ENCODE data around the gene DGLUCY. TPM values are rescaled to one million over a fixed set of nuclear protein-coding genes. Genes with fewer than 3 reads are reported as not detected.

DGLUCY gene
- total RNA-seq, 2 experiments from 2014 or later: 39.5 to 49.2 TPM

- peak overlapping the region; percentile 61 for H3K4me3 Mint-ChIP-seq
- H3K36me3 Mint-ChIP-seq (ENCODE audit: low read depth): peaks cover 6% of the 10 kb centered on the region
- H3K27me3 Mint-ChIP-seq (ENCODE audit: low read depth): no peaks in the 10 kb centered on the region
- peaks cover 4% of the 10 kb centered on the region for H3K9me3 Mint-ChIP-seq
- peaks cover 91% of the 10 kb centered on the region for H3K4me1 Mint-ChIP-seq (ENCODE audit: low read depth)
- peak overlapping the region; percentile 97 for H3K27ac Mint-ChIP-seq
- CTCF ChIA-PET: interaction anchor here (0.6 to 9.3 kb wide), 7 partner anchors 18 to 73 kb away, joined by 3 to 81 read pairs (median 5); no protein-coding TSS in a partner anchor
- peak; percentile 90 for DNase-seq
- intact Hi-C loops (cut with micrococcal nuclease): loop anchor here (2.0 to 10.0 kb wide), 6 partner anchors 71 to 1291 kb away; partner anchors contain the start of genes CALM1, EFCAB11, TC2N and TDP1
These were observed 132.4 kb downstream of the DGLUCY start for GRCh38 chr14:91246051-91246852.

GRCh38 chr14:91249841-91250616 lies 136.2 kb downstream of the DGLUCY start:
- Mint-ChIP-seq H3K27me3 (ENCODE audit: low read depth) (no peaks in the 10 kb centered on the region), H3K4me3 (no peak overlapping the region), H3K4me1 (ENCODE audit: low read depth) (peaks cover 81% of the 10 kb centered on the region), H3K36me3 (ENCODE audit: low read depth) (peaks cover 6% of the 10 kb centered on the region), H3K27ac (peak overlapping the region; percentile 70), H3K9me3 (peaks cover 4% of the 10 kb centered on the region)
- intact Hi-C loops (cut with micrococcal nuclease): loop anchor here (5.0 to 10.0 kb wide), 4 partner anchors 617 to 1295 kb away; partner anchors contain the start of genes CALM1, EFCAB11, TC2N and TDP1
- DNase-seq: peak; percentile 42
- CTCF ChIA-PET: interaction anchor here (1.1 to 1.3 kb wide), 4 partner anchors 9 to 83 kb away, joined by 3 to 4 read pairs (median 4); no protein-coding TSS in a partner anchor

GRCh38 chr14:91250912-91251311 lies 137.0 kb downstream of the DGLUCY start:
- Mint-ChIP-seq H3K36me3 (ENCODE audit: low read depth) (peaks cover 6% of the 10 kb centered on the region), H3K4me3 (no peak overlapping the region), H3K9me3 (peaks cover 4% of the 10 kb centered on the region), H3K4me1 (ENCODE audit: low read depth) (peaks cover 75% of the 10 kb centered on the region), H3K27ac (no peak overlapping the region), H3K27me3 (ENCODE audit: low read depth) (no peaks in the 10 kb centered on the region)
- CTCF ChIA-PET: interaction anchor here (1.3 kb wide), 1 partner anchor 36 kb away, joined by 4 read pairs; no protein-coding TSS in a partner anchor
- DNase-seq: no peak
- intact Hi-C loops (cut with micrococcal nuclease): no loop called here

- no peaks in the 10 kb centered on the region for H3K36me3 Mint-ChIP-seq (ENCODE audit: low read depth)
- intact Hi-C loops (cut with micrococcal nuclease): loop anchor here (1.0 kb wide), 1 partner anchor 10 kb away; no protein-coding TSS in a partner anchor
- peaks cover 69% of the 10 kb centered on the region for H3K4me1 Mint-ChIP-seq (ENCODE audit: low read depth)
- H3K4me3 Mint-ChIP-seq: peak overlapping the region; percentile 66
- DNase-seq: peak; percentile 25
- H3K27me3 Mint-ChIP-seq (ENCODE audit: low read depth): no peaks in the 10 kb centered on the region
- no peak overlapping the region for H3K27ac Mint-ChIP-seq
- CTCF ChIA-PET: interaction anchor here (0.6 to 2.3 kb wide), 5 partner anchors 10 to 345 kb away, joined by 3 to 14 read pairs (median 3); no protein-coding TSS in a partner anchor
- H3K9me3 Mint-ChIP-seq: no peaks in the 10 kb centered on the region
These were observed 139.3 kb downstream of the DGLUCY start for GRCh38 chr14:91252871-91253794.

- CTCF ChIA-PET: no interaction called here
- H3K27ac Mint-ChIP-seq: peak overlapping the region; percentile 51
- no peaks in the 10 kb centered on the region for H3K27me3 Mint-ChIP-seq (ENCODE audit: low read depth)
- peaks cover 69% of the 10 kb centered on the region for H3K4me1 Mint-ChIP-seq (ENCODE audit: low read depth)
- no peak for DNase-seq
- no peaks in the 10 kb centered on the region for H3K36me3 Mint-ChIP-seq (ENCODE audit: low read depth)
- intact Hi-C loops (cut with micrococcal nuclease): no loop called here
- H3K4me3 Mint-ChIP-seq: peak overlapping the region; percentile 66
- no peaks in the 10 kb centered on the region for H3K9me3 Mint-ChIP-seq
These were observed 140.0 kb downstream of the DGLUCY start for GRCh38 chr14:91253795-91254323.

- CTCF ChIA-PET: no interaction called here
- Mint-ChIP-seq H3K27me3 (ENCODE audit: low read depth) (no peaks in the 10 kb centered on the region), H3K4me1 (ENCODE audit: low read depth) (peaks cover 67% of the 10 kb centered on the region), H3K9me3 (no peaks in the 10 kb centered on the region), H3K4me3 (peak overlapping the region; percentile 66), H3K36me3 (ENCODE audit: low read depth) (no peaks in the 10 kb centered on the region), H3K27ac (no peak overlapping the region)
- intact Hi-C loops (cut with micrococcal nuclease): no loop called here
- peak; percentile 54 for DNase-seq
These were observed 140.6 kb downstream of the DGLUCY start for GRCh38 chr14:91254461-91254860.

GRCh38 chr14:91255026-91255695 lies 141.3 kb downstream of the DGLUCY start:
- intact Hi-C loops (cut with micrococcal nuclease): no loop called here
- Mint-ChIP-seq H3K4me1 (ENCODE audit: low read depth) (peaks cover 60% of the 10 kb centered on the region), H3K27ac (no peak overlapping the region), H3K27me3 (ENCODE audit: low read depth) (no peaks in the 10 kb centered on the region), H3K4me3 (no peak overlapping the region), H3K36me3 (ENCODE audit: low read depth) (no peaks in the 10 kb centered on the region), H3K9me3 (no peaks in the 10 kb centered on the region)
- CTCF ChIA-PET: interaction anchor here (1.1 kb wide), 1 partner anchor 27 kb away, joined by 3 read pairs; no protein-coding TSS in a partner anchor
- DNase-seq: no peak

- Mint-ChIP-seq H3K36me3 (ENCODE audit: low read depth) (no peaks in the 10 kb centered on the region), H3K9me3 (no peaks in the 10 kb centered on the region), H3K27ac (no peak overlapping the region), H3K4me3 (no peak overlapping the region), H3K4me1 (ENCODE audit: low read depth) (peaks cover 55% of the 10 kb centered on the region), H3K27me3 (ENCODE audit: low read depth) (no peaks in the 10 kb centered on the region)
- CTCF ChIA-PET: interaction anchor here (0.6 to 2.1 kb wide), 3 partner anchors 16 to 206 kb away, joined by 3 to 11 read pairs (median 3); no protein-coding TSS in a partner anchor
- DNase-seq: no peak
- intact Hi-C loops (cut with micrococcal nuclease): loop anchor here (1.0 kb wide), 1 partner anchor 9 kb away; no protein-coding TSS in a partner anchor
These were observed 142.8 kb downstream of the DGLUCY start for GRCh38 chr14:91256661-91257060.

GRCh38 chr14:91257328-91258010 lies 143.6 kb downstream of the DGLUCY start:
- Mint-ChIP-seq H3K36me3 (ENCODE audit: low read depth) (no peaks in the 10 kb centered on the region), H3K4me3 (no peak overlapping the region), H3K9me3 (no peaks in the 10 kb centered on the region), H3K4me1 (ENCODE audit: low read depth) (peaks cover 49% of the 10 kb centered on the region), H3K27ac (peak overlapping the region; percentile 37), H3K27me3 (ENCODE audit: low read depth) (no peaks in the 10 kb centered on the region)
- intact Hi-C loops (cut with micrococcal nuclease): loop anchor here (1.0 kb wide), 1 partner anchor 10 kb away; no protein-coding TSS in a partner anchor
- DNase-seq: peak; percentile 44
- CTCF ChIA-PET: interaction anchor here (2.1 kb wide), 1 partner anchor 80 kb away, joined by 11 read pairs; no protein-coding TSS in a partner anchor

- no peak overlapping the region for H3K4me3 Mint-ChIP-seq
- no peak overlapping the region for H3K27ac Mint-ChIP-seq
- H3K4me1 Mint-ChIP-seq (ENCODE audit: low read depth): peaks cover 49% of the 10 kb centered on the region
- H3K9me3 Mint-ChIP-seq: no peaks in the 10 kb centered on the region
- intact Hi-C loops (cut with micrococcal nuclease): no loop called here
- peak; percentile 40 for DNase-seq
- H3K27me3 Mint-ChIP-seq (ENCODE audit: low read depth): no peaks in the 10 kb centered on the region
- H3K36me3 Mint-ChIP-seq (ENCODE audit: low read depth): no peaks in the 10 kb centered on the region
- CTCF ChIA-PET: interaction anchor here (2.1 kb wide), 1 partner anchor 81 kb away, joined by 11 read pairs; no protein-coding TSS in a partner anchor
These were observed 144.2 kb downstream of the DGLUCY start for GRCh38 chr14:91258011-91258618.
